ENCODE results near the gene PPIP5K2.

DNA sequence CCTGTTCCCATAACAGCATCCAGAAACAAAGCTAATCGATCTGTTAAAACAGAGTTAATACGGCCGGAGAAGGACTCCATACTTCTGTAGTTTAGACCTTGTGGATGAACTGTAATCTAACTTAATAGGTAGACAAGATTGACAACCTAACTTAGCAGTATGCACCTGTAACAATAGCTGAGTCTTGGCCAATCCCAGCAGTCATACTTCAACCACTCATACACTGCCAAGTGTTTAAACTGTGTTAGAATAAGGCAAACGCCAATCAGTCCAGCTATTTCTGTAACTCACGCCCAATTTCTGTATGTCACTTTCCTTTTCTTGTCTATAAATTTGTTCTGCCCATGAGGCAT, 104.8 kb downstream of the PPIP5K2 start:
- TF ChIP-seq, protein P1, sequence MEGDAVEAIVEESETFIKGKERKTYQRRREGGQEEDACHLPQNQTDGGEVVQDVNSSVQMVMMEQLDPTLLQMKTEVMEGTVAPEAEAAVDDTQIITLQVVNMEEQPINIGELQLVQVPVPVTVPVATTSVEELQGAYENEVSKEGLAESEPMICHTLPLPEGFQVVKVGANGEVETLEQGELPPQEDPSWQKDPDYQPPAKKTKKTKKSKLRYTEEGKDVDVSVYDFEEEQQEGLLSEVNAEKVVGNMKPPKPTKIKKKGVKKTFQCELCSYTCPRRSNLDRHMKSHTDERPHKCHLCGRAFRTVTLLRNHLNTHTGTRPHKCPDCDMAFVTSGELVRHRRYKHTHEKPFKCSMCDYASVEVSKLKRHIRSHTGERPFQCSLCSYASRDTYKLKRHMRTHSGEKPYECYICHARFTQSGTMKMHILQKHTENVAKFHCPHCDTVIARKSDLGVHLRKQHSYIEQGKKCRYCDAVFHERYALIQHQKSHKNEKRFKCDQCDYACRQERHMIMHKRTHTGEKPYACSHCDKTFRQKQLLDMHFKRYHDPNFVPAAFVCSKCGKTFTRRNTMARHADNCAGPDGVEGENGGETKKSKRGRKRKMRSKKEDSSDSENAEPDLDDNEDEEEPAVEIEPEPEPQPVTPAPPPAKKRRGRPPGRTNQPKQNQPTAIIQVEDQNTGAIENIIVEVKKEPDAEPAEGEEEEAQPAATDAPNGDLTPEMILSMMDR (IDR thresholded peaks at IDR 0.05): no peak
- no peak for TF ChIP-seq POLR2A (IDR thresholded peaks at IDR 0.05)
